Fibroblast of skin of right biceps (primary cell): Measurements from ENCODE around the gene DOCK10.

Experiments
- DNase-seq: peaks from one replicate; pipeline ENCODE4 v3.0.0-alpha.2; 2013

DOCK10 gene

DNA sequence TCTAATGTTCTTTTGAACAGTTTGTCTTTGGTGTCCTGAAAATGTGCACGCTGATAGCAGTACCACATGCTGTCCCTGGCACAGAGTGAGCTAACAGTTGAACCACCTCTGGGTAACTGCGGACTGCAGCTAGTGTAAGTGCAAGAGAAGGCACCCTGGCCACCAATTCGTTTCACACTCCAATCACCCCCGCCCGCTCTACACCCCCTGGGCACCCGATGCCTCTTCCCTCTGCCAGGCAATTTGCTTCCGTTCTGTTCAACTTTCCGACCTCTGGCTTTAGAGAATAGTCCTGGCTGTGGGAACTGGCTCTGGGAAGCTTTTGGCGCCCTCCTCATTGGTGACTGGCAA, 1.4 kb downstream of the DOCK10 start:
- no peak for DNase-seq

- DNase-seq = peak; percentile 40
Measured at GRCh38 chr2:225040142-225040541, 2.1 kb downstream of the DOCK10 start.

GRCh38 chr2:225038231-225038523, 4.1 kb downstream of the DOCK10 start:
- no peak for DNase-seq

DNA sequence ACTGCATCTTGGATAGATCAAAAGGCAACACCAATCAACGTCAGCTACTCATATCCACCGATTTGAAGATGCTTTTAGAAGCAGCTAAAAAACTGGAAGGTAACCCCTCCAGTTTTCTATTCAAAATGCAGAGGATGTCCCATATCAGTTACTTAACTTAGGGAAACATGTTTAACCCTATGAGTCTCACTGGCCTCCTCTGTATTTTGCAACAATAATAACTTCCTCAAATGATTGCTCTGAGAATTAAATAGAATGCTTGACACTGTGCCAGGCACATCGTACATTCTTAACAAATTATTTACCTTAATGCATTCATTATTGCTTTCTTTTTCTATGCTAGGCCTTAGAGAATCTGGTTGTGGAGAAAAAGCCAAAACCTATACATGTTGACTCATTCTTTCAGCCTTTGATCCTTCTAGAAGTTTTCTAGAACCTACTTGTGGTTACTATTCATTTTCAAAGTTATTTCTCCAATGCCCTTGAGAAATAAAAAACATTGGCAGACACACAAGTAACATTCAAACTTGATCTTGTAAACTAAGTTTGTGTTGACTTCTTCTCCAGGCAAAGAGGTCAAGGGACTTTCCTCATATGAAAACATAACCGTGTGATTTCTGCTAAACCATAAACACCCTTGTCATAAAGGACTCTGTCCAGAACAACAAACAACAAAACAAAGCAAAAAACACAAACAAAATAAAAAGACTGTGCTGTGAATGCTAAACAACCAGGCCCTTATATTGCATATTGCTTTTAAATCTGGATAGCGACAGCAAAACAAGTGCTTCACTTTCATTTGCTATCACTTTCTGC, 4.6 kb downstream of the DOCK10 start:
- peak; percentile 30 for DNase-seq

GRCh38 chr2:225036431-225036830, 5.8 kb downstream of the DOCK10 start:
- DNase-seq = no peak

DNA sequence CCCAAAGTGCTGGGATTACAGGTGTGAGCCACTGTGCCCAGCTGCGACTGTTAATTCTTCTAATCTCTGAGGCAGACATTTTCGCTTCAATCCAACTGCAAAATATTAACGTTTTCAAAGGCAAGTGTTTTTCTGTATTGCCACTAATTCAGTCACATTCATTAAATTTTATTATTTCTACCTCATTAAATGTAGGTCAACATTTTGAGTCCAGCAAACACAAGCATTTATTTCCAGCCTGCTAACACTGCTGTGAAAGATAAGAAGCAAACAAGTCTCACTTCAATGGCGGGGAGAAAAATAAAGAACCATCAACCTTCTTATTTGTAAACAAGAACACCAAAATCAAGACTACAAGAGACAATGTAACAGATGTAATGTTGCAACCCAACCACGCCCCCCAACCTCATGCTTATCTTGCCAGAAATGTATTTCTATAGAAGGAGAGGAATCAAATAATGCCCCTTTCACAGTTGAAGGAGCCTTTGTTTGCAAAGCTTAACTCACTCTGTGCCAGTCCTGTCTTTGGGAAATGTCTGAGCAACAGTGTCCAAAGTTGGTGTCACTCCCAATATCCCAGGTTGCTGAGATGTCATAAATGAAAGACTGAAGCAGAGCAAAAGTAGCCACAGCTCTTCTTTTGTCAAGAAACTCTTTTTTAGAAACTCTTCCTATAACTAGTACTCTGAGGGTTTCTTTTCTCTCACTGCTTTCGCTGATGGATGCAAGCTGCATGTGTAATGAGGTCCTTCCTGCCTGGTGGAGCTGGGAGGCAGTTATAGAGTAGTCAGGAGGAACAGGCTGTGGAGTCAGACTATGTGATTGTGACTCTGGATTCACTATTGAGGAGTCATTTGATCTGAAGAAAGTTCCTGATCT, 8.6 kb downstream of the DOCK10 start:
- no peak for DNase-seq

GRCh38 chr2:225032246-225032645, 10.0 kb downstream of the DOCK10 start:
- no peak for DNase-seq

DNA sequence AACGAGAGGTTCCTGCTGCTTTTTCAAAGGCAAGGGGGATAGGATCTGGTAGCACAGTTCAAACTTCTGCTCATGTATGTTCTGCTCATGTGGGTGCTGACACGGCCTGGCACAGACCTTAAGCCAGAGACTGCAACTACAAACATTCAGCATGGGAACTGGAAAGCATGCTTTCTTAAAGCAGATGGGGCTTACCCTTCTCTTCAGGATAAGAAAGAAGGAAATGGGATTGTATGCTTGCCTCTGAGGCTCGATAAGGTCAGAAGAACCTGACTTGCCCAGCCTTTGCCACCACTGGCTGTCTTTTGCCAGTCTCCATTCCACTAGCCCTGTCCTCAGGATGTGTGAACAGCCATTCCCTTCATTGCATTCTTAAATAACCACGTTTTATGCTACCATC, 10.7 kb downstream of the DOCK10 start:
- no peak for DNase-seq

- DNase-seq = no peak
Measured at GRCh38 chr2:225030893-225031292, 11.4 kb downstream of the DOCK10 start.

- DNase-seq = no peak
Measured at GRCh38 chr2:225030203-225030602, 12.1 kb downstream of the DOCK10 start.

DNA sequence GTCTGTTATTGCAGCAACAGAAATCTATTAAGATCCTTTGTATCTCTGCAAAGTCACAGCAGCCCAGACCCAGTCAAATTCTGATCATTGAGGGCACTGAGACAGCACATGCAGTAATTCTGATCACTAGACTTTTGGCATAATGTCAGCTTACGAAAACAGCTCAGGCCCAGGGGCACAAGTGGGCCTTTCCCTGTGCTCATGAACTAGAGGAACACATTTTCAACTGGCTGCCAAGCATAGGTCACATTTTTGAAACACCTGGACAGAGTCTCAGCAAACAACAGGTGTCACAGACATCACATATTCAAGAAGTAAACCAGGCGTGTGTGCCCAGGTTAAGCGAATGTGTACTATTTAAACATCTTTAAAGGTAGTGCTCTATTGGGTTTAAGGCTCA, 13.7 kb downstream of the DOCK10 start:
- DNase-seq = no peak

DNA sequence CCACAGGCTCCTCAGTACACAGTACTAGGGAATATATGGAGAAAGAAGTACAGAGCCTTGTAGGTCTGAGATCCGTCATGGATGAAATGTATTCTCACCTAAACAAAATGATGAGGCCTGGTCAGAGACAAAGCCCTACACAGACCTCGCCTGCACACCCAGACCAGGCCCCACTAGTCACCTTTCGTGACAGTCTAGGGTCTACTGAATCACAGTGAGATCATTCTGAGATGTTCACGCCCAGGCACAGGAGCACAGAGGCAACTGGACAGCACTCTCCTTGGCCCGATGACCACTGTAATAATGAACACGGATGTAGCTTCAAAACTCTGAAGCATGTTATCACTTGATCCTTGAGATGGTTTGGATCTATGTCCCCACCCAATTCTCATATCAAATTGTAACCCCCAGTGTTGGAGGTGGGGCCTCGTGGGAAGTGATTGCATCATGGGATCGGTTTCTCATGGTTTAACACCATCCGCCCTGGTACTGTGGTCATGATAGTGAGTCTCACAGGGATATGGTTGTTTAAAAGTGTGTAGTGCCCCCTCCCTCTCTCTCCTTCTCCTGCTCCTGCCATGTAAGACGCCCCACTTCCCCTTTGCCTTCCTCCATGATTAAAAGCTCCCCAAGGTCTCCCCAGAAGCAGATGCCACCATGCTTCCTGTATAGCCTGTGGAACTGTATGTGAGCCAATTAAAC, 15.1 kb downstream of the DOCK10 start:
- no peak for DNase-seq

- DNase-seq = peak; percentile 91
Measured at GRCh38 chr2:225025917-225026571, 16.2 kb downstream of the DOCK10 start.

DNA sequence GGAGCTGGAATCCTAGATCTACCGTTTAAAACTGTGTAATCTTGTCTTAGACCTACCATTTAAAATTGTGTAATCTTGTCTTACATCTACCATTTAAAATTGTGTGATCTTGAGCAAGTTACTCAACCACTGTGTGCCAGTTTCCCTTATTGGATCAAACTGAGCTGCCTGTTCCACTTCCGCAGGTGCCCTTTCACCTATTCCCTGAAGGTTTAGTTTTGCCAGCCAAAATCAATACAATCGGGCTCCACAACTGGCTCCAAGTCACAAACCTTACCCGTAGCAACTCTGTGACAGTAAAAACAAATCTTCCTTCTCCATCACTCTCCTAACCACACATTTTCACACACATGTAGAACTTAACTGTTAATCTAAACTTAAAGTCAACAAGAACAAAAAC, 20.1 kb downstream of the DOCK10 start:
- no peak for DNase-seq

DNA sequence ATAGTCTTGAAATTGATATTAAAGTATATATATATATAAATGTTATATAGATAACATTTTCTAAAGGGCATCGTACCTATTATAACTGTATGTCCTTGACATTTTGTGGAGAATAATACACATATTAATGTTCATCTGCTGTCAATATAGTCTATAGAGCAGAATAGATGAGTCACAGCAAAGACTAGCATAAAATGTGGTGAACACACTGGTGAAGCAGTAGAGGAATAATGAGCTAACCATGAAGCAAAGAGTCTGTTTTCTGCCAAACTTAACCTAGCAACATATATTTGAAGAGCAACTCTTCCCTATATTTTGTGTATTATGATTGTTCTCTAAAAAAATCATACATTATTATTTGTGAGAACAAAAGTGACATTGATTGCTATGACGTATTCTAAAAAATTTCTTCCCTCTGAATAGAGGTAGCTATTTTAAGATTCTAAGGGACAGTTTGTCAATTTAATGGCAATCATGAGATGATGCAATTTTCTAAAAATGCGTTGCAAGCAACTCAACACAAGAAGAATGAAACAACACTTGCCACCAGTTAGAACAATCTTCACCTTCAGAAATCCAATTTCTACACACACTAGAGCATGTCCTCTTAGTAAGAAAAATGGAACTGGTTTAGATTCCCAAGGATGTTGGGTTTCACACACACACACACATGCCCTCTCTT, 22.0 kb downstream of the DOCK10 start:
- DNase-seq = peak; percentile 70

DNA sequence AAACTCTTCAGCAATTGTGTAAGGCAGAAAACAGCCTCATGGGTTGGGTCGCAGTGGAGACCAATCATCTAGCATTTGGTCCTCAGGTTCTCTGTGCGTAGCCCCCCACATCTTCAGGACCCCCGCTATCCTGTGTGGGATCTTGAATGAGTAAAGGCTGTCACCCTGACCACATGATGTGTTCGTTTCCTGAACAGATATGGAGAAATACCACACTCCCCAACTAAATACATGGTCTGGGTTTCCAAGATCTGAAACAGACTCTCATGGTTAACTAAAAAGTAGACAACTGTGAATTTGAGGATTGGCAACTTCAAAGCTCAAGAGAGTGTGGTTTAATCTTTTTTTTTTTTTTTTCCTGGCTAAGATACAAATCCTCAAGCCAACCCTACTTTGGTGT, 23.2 kb downstream of the DOCK10 start:
- DNase-seq = no peak

DNA sequence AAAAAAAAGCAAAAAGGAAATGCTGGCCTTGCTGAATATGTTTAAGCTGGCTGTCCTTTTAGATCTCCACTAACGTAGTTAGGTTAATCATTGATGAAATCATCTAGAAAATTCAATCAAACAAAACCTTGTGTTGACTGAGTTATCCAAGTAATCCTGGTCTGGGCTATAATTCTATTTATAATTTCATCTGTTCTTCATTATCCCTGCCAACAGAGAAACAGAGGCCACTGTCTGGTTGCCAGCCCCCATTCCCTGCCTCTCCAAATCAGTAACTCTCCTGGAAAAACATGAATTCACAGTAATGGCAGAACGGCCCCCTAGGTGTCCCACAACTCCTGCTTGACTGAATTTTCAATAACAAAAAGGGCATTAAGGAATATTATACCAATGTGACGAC, 24.6 kb downstream of the DOCK10 start:
- peak; percentile 66 for DNase-seq

GRCh38 chr2:225017098-225017685, 25.1 kb downstream of the DOCK10 start:
- no peak for DNase-seq

- peak; percentile 24 for DNase-seq
Measured at GRCh38 chr2:225013425-225014365, 28.6 kb downstream of the DOCK10 start.

- no peak for DNase-seq
Measured at GRCh38 chr2:225011585-225011984, 30.7 kb downstream of the DOCK10 start.

- peak; percentile 89 for DNase-seq
Measured at GRCh38 chr2:225010804-225011203, 31.5 kb downstream of the DOCK10 start.
